Cardiac muscle cell (in vitro differentiated cells and primary cell): ENCODE data around the gene RAP1GDS1. TPM values are rescaled to one million over a fixed set of nuclear protein-coding genes. Genes with fewer than 3 reads are reported as not detected.
"Not testable (repeated sequence)": the region's sequence is repeated elsewhere in the genome, so short reads cannot be mapped to it uniquely, and the experiment has no call there.

ENCODE experiments used
- DNase-seq, 2 donors: peaks; one replicate each; pipeline versions ENCODE4 v3.0.0 to v3.0.0-alpha.2; 2010 to 2017; ENCODE audit warnings: low read depth in 1 of 2, low spot score in 1 of 2
- H3K27ac ChIP-seq: fragments of 200-600 bp; sonication (generic); 2 replicates; pipeline ENCODE4 v1.5.1; 2016
- H3K27me3 ChIP-seq: fragments of 200-600 bp; sonication (generic); 2 replicates; pipeline ENCODE4 v1.6.0; 2016; ENCODE audit warnings: control low read depth
- H3K36me3 ChIP-seq: fragments of 200-600 bp; sonication (generic); 2 replicates; pipeline ENCODE4 v1.5.1; 2016; ENCODE audit warnings: control low read depth
- H3K4me1 ChIP-seq: fragments of 200-600 bp; sonication (generic); 2 replicates; pipeline ENCODE4 v1.8.1; 2017; ENCODE audit warnings: low read depth, mild to moderate bottlenecking, mixed run types
- H3K4me3 ChIP-seq: fragments of 200-600 bp; sonication (generic); 2 replicates; pipeline ENCODE4 v1.5.1; 2016; ENCODE audit warnings: mild to moderate bottlenecking
- H3K9me3 ChIP-seq: fragments of 200-600 bp; sonication (generic); 2 replicates; pipeline ENCODE4 v1.5.1; 2017; ENCODE audit warnings: low read depth, mild to moderate bottlenecking, control low read depth
- CTCF ChIP-seq: IDR thresholded peaks from 2 replicates; pipeline ENCODE4 v1.5.1; 2012; ENCODE audit warnings: low read depth, mild to moderate bottlenecking, low read length
- polyA plus RNA-seq: library from polyadenylated mRNA; unstranded; fragments of >200 nt; fragmentation: Nextera tagmentation; extraction: Ambion mirVana; gene quantifications from 2 replicates; pipeline ENCODE4 v1.2.1, GENCODE V29; 2016
- total RNA-seq: library from RNA; depleted of rRNA; stranded (reverse); fragments of >200 nt; gene quantifications from 2 replicates; pipeline ENCODE4 v1.2.3, GENCODE V29; 2016

RAP1GDS1 gene
- total and polyA plus RNA-seq, 2 experiments from 2014 or later: 34.8 to 42.8 TPM

GRCh38 chr4:98319021-98319420 lies 57.8 kb downstream of the RAP1GDS1 start:
- no peaks in the 10 kb centered on the region for H3K36me3 ChIP-seq
- no peak for DNase-seq
- no peak overlapping the region for H3K4me3 ChIP-seq
- H3K9me3 ChIP-seq: peaks cover 3% of the 10 kb centered on the region
- no peaks in the 10 kb centered on the region for H3K4me1 ChIP-seq
- no peak overlapping the region for H3K27ac ChIP-seq
- no peaks in the 10 kb centered on the region for H3K27me3 ChIP-seq
- TF ChIP-seq CTCF: no peak

- Histone ChIP-seq H3K4me1 (no peaks in the 10 kb centered on the region), H3K36me3 (no peaks in the 10 kb centered on the region), H3K27ac (no peak overlapping the region), H3K27me3 (no peaks in the 10 kb centered on the region), H3K4me3 (no peak overlapping the region), H3K9me3 (no peaks in the 10 kb centered on the region)
- no peak for TF ChIP-seq CTCF
- no peak for DNase-seq
Observed at GRCh38 chr4:98326168-98326567, 65.0 kb downstream of the RAP1GDS1 start.

GRCh38 chr4:98327694-98328093 lies 66.5 kb downstream of the RAP1GDS1 start:
- Histone ChIP-seq H3K9me3 (no peaks in the 10 kb centered on the region), H3K4me3 (no peak overlapping the region), H3K27ac (no peak overlapping the region), H3K27me3 (no peaks in the 10 kb centered on the region), H3K36me3 (no peaks in the 10 kb centered on the region), H3K4me1 (no peaks in the 10 kb centered on the region)
- TF ChIP-seq CTCF: no peak
- DNase-seq: no peak

DNA sequence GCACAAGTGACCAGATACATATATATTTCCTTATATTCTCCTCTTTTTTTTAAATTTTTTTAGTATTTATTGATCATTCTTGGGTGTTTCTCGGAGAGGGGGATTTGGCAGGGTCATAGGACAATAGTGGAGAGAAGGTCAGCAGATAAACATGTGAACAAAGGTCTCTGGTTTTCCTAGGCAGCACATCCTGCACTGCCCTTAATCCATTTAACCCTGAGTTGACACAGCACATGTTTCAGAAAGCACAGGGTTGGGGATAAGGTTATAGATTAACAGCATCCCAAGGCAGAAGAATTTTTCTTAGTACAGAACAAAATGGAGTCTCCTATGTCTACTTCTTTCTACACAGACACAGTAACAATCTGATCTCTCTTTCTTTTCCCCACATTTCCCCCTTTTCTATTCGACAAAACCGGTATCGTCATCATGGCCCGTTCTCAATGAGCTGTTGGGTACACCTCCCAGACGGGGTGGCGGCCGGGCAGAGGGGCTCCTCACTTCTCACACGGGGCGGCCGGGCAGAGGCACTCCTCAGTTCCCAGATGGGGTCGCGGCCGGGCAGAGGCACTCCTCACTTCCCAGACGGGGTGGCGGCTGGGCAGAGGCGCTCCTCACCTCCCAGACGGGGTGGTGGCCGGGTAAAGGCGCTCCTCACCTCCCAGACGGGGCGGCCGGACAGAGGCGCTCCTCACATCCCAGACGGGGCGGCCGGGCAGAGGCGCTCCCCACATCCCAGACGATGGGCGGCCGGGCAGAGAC lies 68.9 kb downstream of the RAP1GDS1 start:
- not testable (repeated sequence) for H3K4me1 ChIP-seq, H3K4me3 ChIP-seq, H3K9me3 ChIP-seq, H3K27me3 ChIP-seq, DNase-seq, H3K36me3 ChIP-seq, H3K27ac ChIP-seq

DNA sequence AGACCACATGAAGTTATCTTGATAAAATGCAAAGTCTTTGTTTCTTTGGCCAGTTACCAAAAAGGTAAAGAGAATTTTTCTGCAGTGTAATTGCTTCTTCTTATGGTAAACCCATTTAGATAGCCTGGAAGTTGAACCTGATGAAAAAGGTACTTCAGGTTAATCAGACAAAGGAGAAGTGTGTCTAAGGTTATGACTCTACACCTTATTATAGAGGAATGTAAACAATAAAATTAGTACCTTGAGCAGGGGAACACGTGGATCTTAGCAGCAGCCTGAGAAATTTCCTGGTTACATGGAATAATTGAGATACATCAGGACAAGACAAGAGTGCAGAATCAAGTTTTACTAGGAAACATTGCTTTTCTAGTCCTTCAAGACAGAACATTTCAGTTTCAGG lies 70.8 kb downstream of the RAP1GDS1 start:
- DNase-seq: no peak
- Histone ChIP-seq H3K4me1 (no peaks in the 10 kb centered on the region), H3K9me3 (no peaks in the 10 kb centered on the region), H3K27ac (no peak overlapping the region), H3K27me3 (no peaks in the 10 kb centered on the region), H3K4me3 (no peak overlapping the region), H3K36me3 (no peaks in the 10 kb centered on the region)
- no peak for TF ChIP-seq CTCF

DNA sequence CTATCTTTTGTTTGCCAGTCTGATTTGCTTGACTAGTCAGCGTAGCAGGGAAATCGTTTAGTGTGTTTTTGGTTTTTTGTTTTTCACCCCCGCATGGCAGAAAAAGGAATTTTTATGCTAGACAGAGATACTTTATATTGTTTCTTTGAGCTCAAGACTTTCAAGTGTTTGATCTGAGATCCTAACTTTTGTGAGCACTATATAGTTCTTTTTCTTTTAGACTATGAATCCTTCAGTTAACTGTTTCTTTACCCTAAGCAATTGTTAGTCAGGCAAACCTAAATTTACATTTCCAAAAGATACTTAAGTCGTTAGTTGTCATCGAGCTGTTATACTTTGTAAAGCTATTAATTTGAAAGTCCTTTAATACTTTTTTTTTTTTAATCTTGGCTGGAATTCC lies 73.3 kb downstream of the RAP1GDS1 start:
- Histone ChIP-seq H3K9me3 (no peaks in the 10 kb centered on the region), H3K4me3 (no peak overlapping the region), H3K36me3 (no peaks in the 10 kb centered on the region), H3K27me3 (no peaks in the 10 kb centered on the region), H3K27ac (no peak overlapping the region), H3K4me1 (no peaks in the 10 kb centered on the region)
- no peak for DNase-seq
- TF ChIP-seq CTCF: no peak
